ENCODE data around the gene SLC5A1.

The SLC5A1 gene

GRCh38 chr22:32112380-32112779 lies 69.3 kb downstream of the SLC5A1 start:
- DNase-seq (ENCODE audit: low spot score) = no peak
- in situ Hi-C loops (cut with MboI; ENCODE audit: low sequenced_read_pairs, unreplicated experiment) = no loop called here
- TF ChIP-seq CTCF (IDR thresholded peaks at IDR 0.05; ENCODE audit: borderline replicate concordance, control extremely low read depth, extremely low read depth, insufficient read depth, missing control alignments) = no peak

- in situ Hi-C loops (cut with MboI; ENCODE audit: low sequenced_read_pairs, unreplicated experiment) = no loop called here
- DNase-seq (ENCODE audit: low spot score) = peak; percentile 12
- TF ChIP-seq CTCF (IDR thresholded peaks at IDR 0.05; ENCODE audit: borderline replicate concordance, control extremely low read depth, extremely low read depth, insufficient read depth, missing control alignments) = no peak
These were observed 76.6 kb downstream of the SLC5A1 start for GRCh38 chr22:32119568-32120235.

GRCh38 chr22:32120603-32121002 lies 77.5 kb downstream of the SLC5A1 start:
- no peak for TF ChIP-seq CTCF (IDR thresholded peaks at IDR 0.05; ENCODE audit: borderline replicate concordance, control extremely low read depth, extremely low read depth, insufficient read depth, missing control alignments)
- DNase-seq (ENCODE audit: low spot score) = no peak
- in situ Hi-C loops (cut with MboI; ENCODE audit: low sequenced_read_pairs, unreplicated experiment) = no loop called here

GRCh38 chr22:32122899-32123298 lies 79.8 kb downstream of the SLC5A1 start:
- TF ChIP-seq CTCF (IDR thresholded peaks at IDR 0.05; ENCODE audit: borderline replicate concordance, control extremely low read depth, extremely low read depth, insufficient read depth, missing control alignments) = no peak
- in situ Hi-C loops (cut with MboI; ENCODE audit: low sequenced_read_pairs, unreplicated experiment) = no loop called here
- DNase-seq (ENCODE audit: low spot score) = no peak

- in situ Hi-C loops (cut with MboI; ENCODE audit: low sequenced_read_pairs, unreplicated experiment) = no loop called here
- no peak for DNase-seq (ENCODE audit: low spot score)
- TF ChIP-seq CTCF (IDR thresholded peaks at IDR 0.05; ENCODE audit: borderline replicate concordance, control extremely low read depth, extremely low read depth, insufficient read depth, missing control alignments) = no peak
These were observed 80.6 kb downstream of the SLC5A1 start for GRCh38 chr22:32123657-32124056.

- in situ Hi-C loops (cut with MboI; ENCODE audit: low sequenced_read_pairs, unreplicated experiment) = no loop called here
- DNase-seq (ENCODE audit: low spot score) = no peak
- TF ChIP-seq CTCF (IDR thresholded peaks at IDR 0.05; ENCODE audit: borderline replicate concordance, control extremely low read depth, extremely low read depth, insufficient read depth, missing control alignments) = no peak
These were observed 84.8 kb downstream of the SLC5A1 start for GRCh38 chr22:32127904-32128303.
